GM12865 (cell line): ENCODE results near the gene TAX1BP3.

Experiments
- DNase-seq: peaks from one replicate; pipeline ENCODE4 v3.0.0; 2010; ENCODE audit warnings: low read depth
- H3K4me3 ChIP-seq: 2 replicates; pipeline ENCODE4 v1.5.1; 2011; ENCODE audit warnings: mild to moderate bottlenecking, low read depth, low read length, control low read depth
- TF ChIP-seq, protein P1 (sequence below): IDR thresholded peaks from 2 replicates; pipeline ENCODE4 v1.5.1; 2011; ENCODE audit warnings: low read length, control low read depth, low read depth, inconsistent platforms; ENCODE audit not compliant: insufficient read depth; ENCODE audit errors: missing control alignments

The TAX1BP3 gene

DNA sequence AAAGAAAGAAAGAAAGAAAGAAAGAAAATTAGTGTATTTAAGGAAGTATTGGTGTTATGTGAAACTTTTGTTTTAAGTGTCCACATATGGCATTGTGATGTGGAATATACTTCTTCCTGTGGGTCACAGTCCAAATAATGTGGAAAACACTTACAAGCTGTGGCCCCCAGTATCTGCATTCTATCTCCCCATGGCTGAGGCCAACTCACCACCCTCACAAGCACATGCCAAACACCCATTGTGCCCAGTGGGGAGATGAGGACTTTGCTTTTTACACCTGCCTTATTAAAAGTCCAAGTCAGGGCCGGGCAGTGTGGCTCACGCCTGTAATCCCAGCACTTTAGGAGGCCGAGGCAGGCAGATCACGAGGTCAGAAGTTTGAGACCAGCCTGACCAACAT lies 31.6 kb upstream of the TAX1BP3 start:
- DNase-seq: no peak
- TF ChIP-seq, protein P1, sequence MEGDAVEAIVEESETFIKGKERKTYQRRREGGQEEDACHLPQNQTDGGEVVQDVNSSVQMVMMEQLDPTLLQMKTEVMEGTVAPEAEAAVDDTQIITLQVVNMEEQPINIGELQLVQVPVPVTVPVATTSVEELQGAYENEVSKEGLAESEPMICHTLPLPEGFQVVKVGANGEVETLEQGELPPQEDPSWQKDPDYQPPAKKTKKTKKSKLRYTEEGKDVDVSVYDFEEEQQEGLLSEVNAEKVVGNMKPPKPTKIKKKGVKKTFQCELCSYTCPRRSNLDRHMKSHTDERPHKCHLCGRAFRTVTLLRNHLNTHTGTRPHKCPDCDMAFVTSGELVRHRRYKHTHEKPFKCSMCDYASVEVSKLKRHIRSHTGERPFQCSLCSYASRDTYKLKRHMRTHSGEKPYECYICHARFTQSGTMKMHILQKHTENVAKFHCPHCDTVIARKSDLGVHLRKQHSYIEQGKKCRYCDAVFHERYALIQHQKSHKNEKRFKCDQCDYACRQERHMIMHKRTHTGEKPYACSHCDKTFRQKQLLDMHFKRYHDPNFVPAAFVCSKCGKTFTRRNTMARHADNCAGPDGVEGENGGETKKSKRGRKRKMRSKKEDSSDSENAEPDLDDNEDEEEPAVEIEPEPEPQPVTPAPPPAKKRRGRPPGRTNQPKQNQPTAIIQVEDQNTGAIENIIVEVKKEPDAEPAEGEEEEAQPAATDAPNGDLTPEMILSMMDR: no peak
- H3K4me3 ChIP-seq: no peak overlapping the region

DNA sequence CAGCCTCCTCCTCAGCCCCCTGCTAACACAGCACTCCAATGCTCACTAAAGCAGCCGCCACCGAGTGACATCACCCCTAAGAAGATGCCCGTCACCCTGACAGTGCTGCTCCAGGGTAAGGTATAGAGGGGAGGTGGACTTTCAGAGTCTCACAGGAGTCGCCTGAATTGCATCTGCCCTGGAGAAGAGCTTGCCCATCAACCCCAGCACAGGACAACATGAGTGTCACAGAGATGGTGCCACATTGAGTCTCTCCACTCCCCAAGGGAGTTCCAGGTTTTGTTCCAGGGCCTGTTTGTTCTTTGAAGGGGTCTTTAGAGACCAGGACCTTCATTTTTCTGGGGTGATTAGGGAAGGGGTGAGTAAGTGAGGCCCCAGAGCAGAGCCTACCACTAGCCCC lies 29.8 kb upstream of the TAX1BP3 start:
- no peak for DNase-seq
- TF ChIP-seq, protein P1: no peak
- no peak overlapping the region for H3K4me3 ChIP-seq

DNA sequence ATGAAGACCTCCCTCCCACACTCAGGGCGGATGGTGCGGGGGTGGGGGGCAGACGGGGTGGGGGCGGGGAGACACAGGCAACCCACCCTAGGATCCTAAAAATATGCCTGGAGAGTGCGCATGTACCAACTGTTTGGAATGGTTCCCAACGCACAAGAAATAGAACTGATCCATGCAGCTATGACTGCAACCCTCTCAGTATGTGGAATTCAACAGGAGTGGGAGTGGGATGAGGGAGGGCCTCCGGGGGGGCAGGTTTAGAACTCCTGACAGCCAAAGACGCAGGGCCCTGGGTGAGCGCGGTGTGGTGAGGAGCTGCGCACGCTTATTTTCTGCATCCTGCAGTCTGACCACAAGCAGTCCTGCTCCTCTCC lies 28.7 kb upstream of the TAX1BP3 start:
- H3K4me3 ChIP-seq: no peak overlapping the region
- TF ChIP-seq, protein P1: no peak
- no peak for DNase-seq

DNA sequence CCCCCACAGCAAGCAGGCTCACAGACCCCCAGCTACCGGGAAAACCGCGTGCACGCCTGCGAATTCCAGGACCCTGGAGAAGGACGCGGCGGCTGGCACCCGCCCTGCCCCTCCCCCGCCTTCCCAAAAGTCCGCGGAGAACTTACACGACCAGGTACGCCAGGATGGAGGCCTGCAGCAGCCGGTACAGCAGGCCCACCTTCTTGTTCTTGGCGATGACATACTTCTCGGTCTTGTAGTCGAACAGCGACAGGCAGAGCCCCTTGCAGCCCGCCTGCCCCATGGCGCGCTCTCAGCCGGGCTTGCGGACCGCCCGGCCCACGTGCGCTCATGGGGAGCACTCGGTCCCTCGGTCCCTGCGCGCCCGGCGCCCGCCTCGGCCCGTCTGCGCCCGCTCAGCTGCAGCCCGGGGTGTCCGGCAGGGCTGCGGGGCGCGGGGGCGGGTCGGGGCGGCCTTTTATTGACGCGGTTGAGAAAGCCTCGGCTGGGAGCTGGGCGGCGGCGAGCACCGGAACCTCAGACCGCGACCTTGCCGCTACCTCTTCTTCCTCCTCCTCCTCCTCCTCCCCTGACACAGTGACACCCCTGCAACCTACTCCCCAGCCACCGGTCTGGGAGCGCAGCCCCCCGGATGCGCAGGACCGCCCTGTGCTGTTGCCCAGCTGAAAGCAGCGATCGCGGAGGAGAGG lies 27.5 kb upstream of the TAX1BP3 start, which contains the start of gene P2RX5:
Gene P2RX5 (minus strand): TSS at position 433 of the 689 bp plus-strand sequence. CDS start 150 bp downstream, at position 283.
- TF ChIP-seq, protein P1: no peak
- peak within 1 kb of the TSS; percentile 81 for H3K4me3 ChIP-seq
- peak; percentile 86 for DNase-seq

DNA sequence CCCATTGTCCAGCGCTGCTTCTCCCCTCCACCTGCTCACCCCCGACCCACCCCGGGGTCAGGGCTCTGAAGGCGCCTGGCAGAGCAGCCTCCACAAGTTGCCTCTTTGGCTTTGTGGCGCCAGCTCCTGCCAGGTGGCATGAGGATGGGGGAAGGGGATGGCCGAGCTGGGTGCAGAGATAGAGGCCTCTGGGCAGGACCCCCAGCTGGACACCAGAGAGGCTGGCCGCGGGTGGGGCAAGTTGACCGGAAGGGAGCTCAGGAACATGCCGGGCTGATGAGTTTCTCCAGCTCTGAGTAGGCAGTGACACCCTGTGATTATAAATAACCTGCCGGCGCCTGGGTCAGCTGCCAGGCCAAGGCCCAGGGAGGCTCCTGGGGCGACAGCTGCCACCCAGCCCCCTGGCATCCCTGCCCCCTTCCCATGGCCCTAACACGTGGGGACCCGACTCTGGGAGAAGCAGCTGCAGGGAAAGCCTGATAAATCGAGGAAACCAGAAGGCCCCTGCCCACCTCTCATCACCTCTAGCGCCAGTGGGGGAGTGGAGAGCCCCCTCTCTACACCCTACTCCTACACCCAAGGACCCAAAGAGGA lies 26.8 kb upstream of the TAX1BP3 start:
- H3K4me3 ChIP-seq: peak overlapping the region; percentile 81
- DNase-seq: peak; percentile 51
- TF ChIP-seq, protein P1: no peak

DNA sequence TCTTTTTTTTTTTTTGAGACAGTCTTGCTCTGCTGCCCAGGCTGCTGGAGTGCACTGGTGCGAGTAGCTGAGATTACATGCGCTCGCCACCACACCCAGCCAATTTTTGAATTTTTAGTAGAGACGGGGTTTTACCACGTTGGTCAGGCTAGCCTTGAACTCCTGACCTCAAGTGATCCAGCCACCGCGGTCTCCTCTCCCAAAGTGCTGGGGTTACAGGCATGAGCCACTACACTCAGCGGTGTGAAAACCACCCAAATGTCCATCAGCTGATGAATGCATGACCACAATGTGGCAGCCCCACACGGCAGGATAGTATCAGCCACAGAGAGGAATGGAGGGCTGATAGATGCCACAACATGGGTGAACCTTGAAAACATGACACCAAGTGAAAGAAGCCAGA lies 25.5 kb upstream of the TAX1BP3 start:
- H3K4me3 ChIP-seq: peak overlapping the region; percentile 81
- peak; percentile 96 for DNase-seq

More for the DNA sequence above, 25.5 kb upstream of the TAX1BP3 start:
- TF ChIP-seq, protein P1: no peak
